Measurements from ENCODE around the gene EHHADH. TPM values are rescaled to one million over a fixed set of nuclear protein-coding genes. Genes with fewer than 3 reads are reported as not detected.

The EHHADH gene
- total and polyA plus RNA-seq, 4 donors: 44.3 to 378 (median 94.9) TPM

DNA sequence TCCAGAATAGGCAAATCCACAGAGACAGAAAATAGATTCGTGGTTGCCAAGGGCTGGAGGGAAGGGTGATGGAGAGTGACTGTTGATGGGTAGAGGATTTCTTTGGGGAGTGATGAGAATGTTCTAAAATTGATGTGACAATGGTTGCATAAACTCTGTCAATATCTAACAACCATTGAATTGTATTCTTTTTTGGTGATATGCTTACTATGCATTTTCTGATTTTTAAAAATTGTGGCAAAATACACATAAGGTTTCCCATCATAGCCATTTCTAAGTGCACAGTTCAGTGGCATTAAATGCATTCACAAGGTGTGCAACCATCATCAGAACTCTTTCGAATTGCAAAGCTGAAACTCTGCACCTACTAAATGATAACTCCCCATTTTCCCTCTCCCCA lies 56.8 kb downstream of the EHHADH start (continued):
- TF ChIP-seq RXRA (IDR thresholded peaks at IDR 0.05): no peak

DNA sequence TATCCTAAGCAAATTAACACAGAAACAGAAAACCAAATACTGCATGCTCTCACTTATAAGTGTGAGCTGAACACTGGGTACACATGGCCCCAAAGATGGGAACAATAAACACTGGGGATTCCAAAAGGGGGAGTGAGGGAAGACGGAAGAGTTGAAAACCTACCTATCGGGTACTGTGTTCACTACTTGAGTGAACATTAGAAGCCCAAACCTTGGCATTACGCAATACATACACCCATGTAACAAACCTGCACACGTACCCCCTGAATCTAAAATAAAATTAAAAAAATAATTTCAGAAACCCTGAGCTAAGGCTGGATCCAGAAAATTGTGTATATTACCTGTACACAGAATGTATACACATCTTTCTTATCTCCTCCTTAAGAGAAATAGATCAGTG lies 58.2 kb downstream of the EHHADH start:
- no peak overlapping the region for H3K4me3 ChIP-seq (ENCODE audit: low read depth in 1 of 3, low read length in 3 of 3)
- H3K36me3 ChIP-seq (ENCODE audit: control insufficient read depth in 4 of 4, insufficient read depth in 3 of 4, low read depth in 1 of 4, low read length in 3 of 4): peaks cover 0 to 54% (median 32%) of the 10 kb centered on the region in 4 donors
- no peak overlapping the region for H3K27ac ChIP-seq (ENCODE audit: low read depth in 1 of 2, low read length in 2 of 2)
- WGBS: 98% methylated on average over 4 of the region's 4 CpGs
- no peaks in the 10 kb centered on the region for H3K27me3 ChIP-seq (ENCODE audit: control insufficient read depth in 4 of 4, insufficient read depth in 4 of 4, low read length in 3 of 4)
- no peak overlapping the region for H3K9ac ChIP-seq (ENCODE audit: low read depth in 1 of 2, low read length in 2 of 2)
- H3K9me3 ChIP-seq (ENCODE audit: control insufficient read depth in 4 of 4, low read length in 3 of 4): no peaks in the 10 kb centered on the region
- H3K4me1 ChIP-seq (ENCODE audit: control insufficient read depth in 4 of 4, insufficient read depth in 4 of 4, low read length in 3 of 4): no peaks in the 10 kb centered on the region
- TF ChIP-seq EGR1 (IDR thresholded peaks at IDR 0.05; ENCODE audit: low read depth in 2 of 2) (no peak), RXRA (IDR thresholded peaks at IDR 0.05) (no peak)
- DNase-seq (ENCODE audit: low spot score): no peak

DNA sequence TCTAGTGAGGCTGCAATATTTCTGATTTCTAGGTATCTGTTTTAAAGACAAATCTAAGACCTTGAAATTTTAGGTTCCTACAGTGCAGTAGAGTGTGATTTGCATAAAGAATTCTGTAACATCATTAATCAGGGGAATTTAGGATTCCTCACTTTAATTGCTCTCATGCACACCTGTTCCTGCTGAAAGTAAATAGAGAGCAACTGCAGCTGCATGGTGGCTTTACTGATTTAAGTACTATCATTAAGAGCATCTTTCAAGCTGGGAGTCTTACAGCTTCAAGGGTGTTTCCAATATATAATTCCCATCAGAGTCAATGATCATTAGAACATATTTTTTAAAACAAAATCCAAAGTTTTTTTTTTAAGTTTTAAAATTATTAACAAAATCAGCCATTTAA lies 65.0 kb downstream of the EHHADH start:
- TF ChIP-seq, protein P1, sequence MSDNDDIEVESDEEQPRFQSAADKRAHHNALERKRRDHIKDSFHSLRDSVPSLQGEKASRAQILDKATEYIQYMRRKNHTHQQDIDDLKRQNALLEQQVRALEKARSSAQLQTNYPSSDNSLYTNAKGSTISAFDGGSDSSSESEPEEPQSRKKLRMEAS (IDR thresholded peaks at IDR 0.05): no peak
- TF ChIP-seq YY1 (IDR thresholded peaks at IDR 0.05) (no peak), HNF4A (conservative IDR thresholded peaks at IDR 0.05) (no peak), TAF1 (conservative IDR thresholded peaks at IDR 0.05) (no peak), JUND (IDR thresholded peaks at IDR 0.05) (no peak), GABPA (IDR thresholded peaks at IDR 0.05 in 1 of 2, conservative IDR thresholded peaks at IDR 0.05 in 1 of 2) (no peak), FOXA2 (IDR thresholded peaks at IDR 0.05) (no peak)
- TF ChIP-seq, protein P2, sequence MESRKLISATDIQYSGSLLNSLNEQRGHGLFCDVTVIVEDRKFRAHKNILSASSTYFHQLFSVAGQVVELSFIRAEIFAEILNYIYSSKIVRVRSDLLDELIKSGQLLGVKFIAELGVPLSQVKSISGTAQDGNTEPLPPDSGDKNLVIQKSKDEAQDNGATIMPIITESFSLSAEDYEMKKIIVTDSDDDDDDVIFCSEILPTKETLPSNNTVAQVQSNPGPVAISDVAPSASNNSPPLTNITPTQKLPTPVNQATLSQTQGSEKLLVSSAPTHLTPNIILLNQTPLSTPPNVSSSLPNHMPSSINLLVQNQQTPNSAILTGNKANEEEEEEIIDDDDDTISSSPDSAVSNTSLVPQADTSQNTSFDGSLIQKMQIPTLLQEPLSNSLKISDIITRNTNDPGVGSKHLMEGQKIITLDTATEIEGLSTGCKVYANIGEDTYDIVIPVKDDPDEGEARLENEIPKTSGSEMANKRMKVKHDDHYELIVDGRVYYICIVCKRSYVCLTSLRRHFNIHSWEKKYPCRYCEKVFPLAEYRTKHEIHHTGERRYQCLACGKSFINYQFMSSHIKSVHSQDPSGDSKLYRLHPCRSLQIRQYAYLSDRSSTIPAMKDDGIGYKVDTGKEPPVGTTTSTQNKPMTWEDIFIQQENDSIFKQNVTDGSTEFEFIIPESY (IDR thresholded peaks at IDR 0.05): no peak
- no peak for DNase-seq (ENCODE audit: low spot score)
- Histone ChIP-seq H3K27ac (ENCODE audit: low read depth in 1 of 2, low read length in 2 of 2) (no peak overlapping the region), H3K9me3 (ENCODE audit: control insufficient read depth in 4 of 4, low read length in 3 of 4) (no peaks in the 10 kb centered on the region), H3K27me3 (ENCODE audit: control insufficient read depth in 4 of 4, insufficient read depth in 4 of 4, low read length in 3 of 4) (no peaks in the 10 kb centered on the region), H3K9ac (ENCODE audit: low read depth in 1 of 2, low read length in 2 of 2) (no peak overlapping the region), H3K36me3 (ENCODE audit: control insufficient read depth in 4 of 4, insufficient read depth in 3 of 4, low read depth in 1 of 4, low read length in 3 of 4) (peaks cover 0 to 23% (median 19%) of the 10 kb centered on the region in 4 donors), H3K4me3 (ENCODE audit: low read depth in 1 of 3, low read length in 3 of 3) (no peak overlapping the region), H3K4me1 (ENCODE audit: control insufficient read depth in 4 of 4, insufficient read depth in 4 of 4, low read length in 3 of 4) (no peaks in the 10 kb centered on the region)

DNA sequence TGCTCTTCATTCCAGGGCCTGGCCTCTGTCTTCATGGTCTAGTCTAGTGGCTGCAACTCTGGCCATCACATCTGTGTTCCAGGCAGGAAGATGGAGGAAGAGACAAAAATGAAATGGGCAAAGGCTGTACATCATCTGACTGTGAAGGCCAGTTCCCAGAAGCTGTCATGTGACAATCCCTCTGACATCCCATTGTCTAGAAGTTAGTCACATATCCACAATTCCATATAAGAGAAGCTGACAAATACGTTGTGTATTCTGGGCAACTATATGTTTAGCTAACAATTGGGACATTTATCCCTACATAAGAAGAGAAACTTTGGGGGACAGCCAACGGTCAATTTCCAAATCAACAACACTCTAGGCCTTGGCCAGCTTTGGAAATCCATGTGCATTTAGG lies 66.5 kb downstream of the EHHADH start:
- peaks cover 0 to 11% (median 8%) of the 10 kb centered on the region in 4 donors for H3K36me3 ChIP-seq (ENCODE audit: control insufficient read depth in 4 of 4, insufficient read depth in 3 of 4, low read depth in 1 of 4, low read length in 3 of 4)
- no peaks in the 10 kb centered on the region for H3K27me3 ChIP-seq (ENCODE audit: control insufficient read depth in 4 of 4, insufficient read depth in 4 of 4, low read length in 3 of 4)
- H3K9me3 ChIP-seq (ENCODE audit: control insufficient read depth in 4 of 4, low read length in 3 of 4): no peaks in the 10 kb centered on the region
- no peak for DNase-seq (ENCODE audit: low spot score)
- H3K9ac ChIP-seq (ENCODE audit: low read depth in 1 of 2, low read length in 2 of 2): no peak overlapping the region
- WGBS: 81% methylated on average over 2 of the region's 2 CpGs
- H3K27ac ChIP-seq (ENCODE audit: low read depth in 1 of 2, low read length in 2 of 2): no peak overlapping the region
- H3K4me3 ChIP-seq (ENCODE audit: low read depth in 1 of 3, low read length in 3 of 3): no peak overlapping the region
- no peaks in the 10 kb centered on the region for H3K4me1 ChIP-seq (ENCODE audit: control insufficient read depth in 4 of 4, insufficient read depth in 4 of 4, low read length in 3 of 4)
- TF ChIP-seq SP1 (IDR thresholded peaks at IDR 0.05): no peak
- TF ChIP-seq GABPA (IDR thresholded peaks at IDR 0.05 in 1 of 2, conservative IDR thresholded peaks at IDR 0.05 in 1 of 2): no peak
- no peak for TF ChIP-seq RXRA (IDR thresholded peaks at IDR 0.05)
- TF ChIP-seq FOXA1 (IDR thresholded peaks at IDR 0.05): no peak
- TF ChIP-seq NR2F2 (IDR thresholded peaks at IDR 0.05): no peak
- no peak for TF ChIP-seq HNF4A (conservative IDR thresholded peaks at IDR 0.05)
- TF ChIP-seq, protein P2 (IDR thresholded peaks at IDR 0.05): no peak
- TF ChIP-seq YY1 (IDR thresholded peaks at IDR 0.05): no peak
- no peak for TF ChIP-seq RAD21 (IDR thresholded peaks at IDR 0.05)
- TF ChIP-seq, protein P1 (IDR thresholded peaks at IDR 0.05): no peak
- TF ChIP-seq EGR1 (IDR thresholded peaks at IDR 0.05; ENCODE audit: low read depth in 2 of 2): no peak
- no peak for TF ChIP-seq HNF4G (IDR thresholded peaks at IDR 0.05)
- TF ChIP-seq, protein P3, sequence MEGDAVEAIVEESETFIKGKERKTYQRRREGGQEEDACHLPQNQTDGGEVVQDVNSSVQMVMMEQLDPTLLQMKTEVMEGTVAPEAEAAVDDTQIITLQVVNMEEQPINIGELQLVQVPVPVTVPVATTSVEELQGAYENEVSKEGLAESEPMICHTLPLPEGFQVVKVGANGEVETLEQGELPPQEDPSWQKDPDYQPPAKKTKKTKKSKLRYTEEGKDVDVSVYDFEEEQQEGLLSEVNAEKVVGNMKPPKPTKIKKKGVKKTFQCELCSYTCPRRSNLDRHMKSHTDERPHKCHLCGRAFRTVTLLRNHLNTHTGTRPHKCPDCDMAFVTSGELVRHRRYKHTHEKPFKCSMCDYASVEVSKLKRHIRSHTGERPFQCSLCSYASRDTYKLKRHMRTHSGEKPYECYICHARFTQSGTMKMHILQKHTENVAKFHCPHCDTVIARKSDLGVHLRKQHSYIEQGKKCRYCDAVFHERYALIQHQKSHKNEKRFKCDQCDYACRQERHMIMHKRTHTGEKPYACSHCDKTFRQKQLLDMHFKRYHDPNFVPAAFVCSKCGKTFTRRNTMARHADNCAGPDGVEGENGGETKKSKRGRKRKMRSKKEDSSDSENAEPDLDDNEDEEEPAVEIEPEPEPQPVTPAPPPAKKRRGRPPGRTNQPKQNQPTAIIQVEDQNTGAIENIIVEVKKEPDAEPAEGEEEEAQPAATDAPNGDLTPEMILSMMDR (IDR thresholded peaks at IDR 0.05; ENCODE audit: low read depth, low read length, missing input control): no peak
- no peak for TF ChIP-seq JUND (IDR thresholded peaks at IDR 0.05)
- no peak for TF ChIP-seq FOXA2 (IDR thresholded peaks at IDR 0.05)
- TF ChIP-seq TAF1 (conservative IDR thresholded peaks at IDR 0.05): no peak
- TF ChIP-seq, protein P4, sequence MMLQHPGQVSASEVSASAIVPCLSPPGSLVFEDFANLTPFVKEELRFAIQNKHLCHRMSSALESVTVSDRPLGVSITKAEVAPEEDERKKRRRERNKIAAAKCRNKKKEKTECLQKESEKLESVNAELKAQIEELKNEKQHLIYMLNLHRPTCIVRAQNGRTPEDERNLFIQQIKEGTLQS (IDR thresholded peaks at IDR 0.05): no peak
